Superior temporal gyrus (tissue), 1 donor: ENCODE data around the gene C3orf49.
A peak's percentile ranks its signal among the peaks of the same experiment; 100 is the strongest.

Source experiments
- DNase-seq: peaks from one replicate; pipeline ENCODE4 v3.0.0-alpha.2; 2016; ENCODE audit errors: extremely low spot score

C3orf49 gene, protein sequence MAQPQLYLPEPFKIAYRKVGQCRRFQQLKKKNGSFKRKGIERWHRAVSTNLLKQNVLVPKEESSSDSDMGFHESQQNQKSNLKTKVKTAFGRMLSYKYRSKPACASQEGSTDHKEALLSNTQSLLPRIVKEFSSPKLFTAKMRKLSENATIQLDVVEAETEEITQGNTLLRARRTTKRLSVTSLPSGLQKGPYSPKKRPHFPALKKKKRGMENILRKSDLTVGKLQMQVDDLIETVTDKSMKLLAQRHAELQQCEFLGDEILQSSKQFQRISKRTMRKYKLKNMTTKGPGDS

DNA sequence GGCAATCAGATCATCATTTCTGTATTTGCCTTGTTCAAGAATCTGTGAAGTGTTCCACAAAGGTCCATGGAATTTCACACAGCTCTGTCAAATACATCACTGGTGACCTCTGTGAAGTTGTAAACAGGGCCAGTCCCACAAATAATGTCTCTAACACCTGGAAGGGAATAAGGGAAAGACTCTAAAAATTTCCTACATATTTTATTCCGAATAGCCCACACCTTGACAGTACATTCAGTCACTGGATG, at the start of gene C3orf49:
Gene C3orf49, plus strand, starts transcription at position 149 of the 248 bp plus-strand sequence. CDS start 173 bp downstream, outside the sequence.
- DNase-seq, result no peak

DNA sequence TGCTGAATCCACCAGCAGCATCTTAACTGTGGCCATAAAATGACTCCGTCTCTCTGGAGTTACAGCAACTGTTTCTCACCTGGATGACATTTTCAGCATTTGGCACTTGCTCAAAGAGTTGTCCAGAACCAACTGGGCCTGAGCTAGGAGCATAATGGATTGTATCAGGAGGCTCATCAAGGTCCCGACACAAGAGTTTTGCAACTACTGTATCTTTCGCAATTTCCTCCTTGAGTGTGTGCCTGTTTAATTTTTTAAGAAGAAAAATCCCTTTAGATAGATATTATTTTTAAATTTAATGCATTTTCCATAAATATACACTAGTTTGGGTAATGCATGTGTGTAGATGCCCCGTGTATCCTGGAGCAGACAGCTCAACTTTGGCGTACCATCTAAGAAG, 44.3 kb upstream of the C3orf49 start:
- no peak for DNase-seq

DNA sequence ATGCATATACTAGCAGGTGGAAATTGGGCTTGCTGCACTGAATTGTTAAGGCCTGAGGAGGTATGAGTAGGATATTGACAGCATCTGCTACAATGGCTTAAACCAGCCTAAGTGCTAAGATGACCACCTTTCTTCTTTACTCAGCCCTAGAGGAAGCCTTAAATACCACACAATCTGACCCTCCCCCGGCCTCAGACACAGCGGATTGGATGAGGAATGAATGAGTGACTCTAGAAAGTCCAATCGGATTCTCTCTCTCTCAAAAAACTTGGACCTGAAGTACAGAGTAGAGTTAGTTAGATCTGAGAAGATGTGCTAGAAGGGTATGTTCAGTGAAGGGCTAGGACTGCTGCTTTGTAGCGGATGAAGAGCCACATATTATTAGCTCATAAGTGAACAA, 39.9 kb upstream of the C3orf49 start:
- DNase-seq, result no peak

DNA sequence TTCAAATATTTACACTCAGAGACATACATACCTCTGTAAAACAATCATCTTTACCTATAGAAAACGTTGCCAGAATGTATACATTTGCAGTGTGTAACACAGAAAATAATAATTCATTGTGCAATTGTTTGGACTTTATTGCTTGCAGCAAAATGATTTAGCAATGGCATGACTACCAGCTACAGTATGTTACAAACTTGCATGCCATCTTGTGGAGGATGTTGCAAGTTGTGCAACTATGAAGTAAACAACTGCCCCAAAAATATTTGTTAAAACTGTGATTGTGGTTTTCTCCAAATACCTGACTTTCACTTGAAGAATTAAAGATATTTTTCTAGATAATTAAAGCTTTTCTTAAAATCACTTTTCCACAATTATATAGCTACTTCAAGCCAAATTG, 27.1 kb upstream of the C3orf49 start:
- peak; percentile 48 for DNase-seq

DNA sequence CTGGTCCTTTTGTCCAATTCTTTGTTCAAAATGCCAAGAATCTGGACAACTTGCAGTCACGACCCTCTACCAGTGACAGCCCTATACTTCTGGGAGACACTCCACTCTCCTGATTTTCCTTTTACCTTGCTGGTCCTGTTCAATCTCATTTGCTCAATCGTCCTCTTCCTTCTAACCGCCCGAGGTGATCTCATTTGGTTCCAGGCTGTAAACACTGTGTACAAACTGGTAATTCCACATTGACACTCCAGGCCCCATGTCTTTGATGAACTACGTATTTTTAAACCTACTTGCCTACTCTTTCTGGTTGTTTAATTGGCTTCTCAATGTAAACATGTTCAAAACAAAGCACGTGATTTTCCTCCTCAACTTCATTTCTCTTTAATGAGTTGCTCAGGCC, 23.7 kb upstream of the C3orf49 start:
- no peak for DNase-seq

DNA sequence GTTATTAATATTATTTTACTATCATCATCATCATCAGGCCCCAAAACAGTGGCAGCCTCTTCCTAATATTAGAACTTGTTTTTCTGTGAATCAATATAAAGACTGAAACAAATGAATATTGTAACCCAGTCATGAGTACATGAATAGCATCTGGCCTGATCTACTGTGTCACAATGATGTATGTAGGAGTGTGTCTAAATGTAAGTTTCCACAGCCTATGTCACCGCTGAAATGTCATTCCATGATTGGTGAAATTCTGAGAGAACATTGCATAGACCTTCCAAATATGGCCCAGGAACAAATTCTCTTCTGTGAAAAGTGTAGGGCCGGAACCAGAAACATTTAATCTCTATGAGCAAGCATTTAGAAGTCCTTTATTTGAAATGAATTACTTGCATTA, 20.6 kb upstream of the C3orf49 start:
- no peak for DNase-seq

DNA sequence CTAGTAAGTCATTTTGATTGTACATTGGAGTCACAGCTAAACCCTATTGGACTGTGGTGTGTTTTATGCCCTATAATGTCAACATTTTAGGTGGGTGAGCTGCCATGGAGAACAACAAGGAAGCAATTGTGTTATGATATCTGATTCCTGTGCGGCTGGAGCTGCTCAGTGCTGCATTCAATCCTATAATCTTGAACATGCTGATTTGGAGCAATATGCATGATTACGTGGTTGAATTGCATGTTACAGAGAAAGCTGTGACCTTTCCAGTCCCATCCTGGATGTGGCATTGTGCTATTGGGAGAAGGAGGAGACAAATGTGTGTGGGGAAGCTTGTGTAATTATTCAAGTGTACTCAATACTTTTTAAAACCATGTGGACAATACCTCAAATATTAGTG, 20.1 kb upstream of the C3orf49 start:
- DNase-seq, result no peak

DNA sequence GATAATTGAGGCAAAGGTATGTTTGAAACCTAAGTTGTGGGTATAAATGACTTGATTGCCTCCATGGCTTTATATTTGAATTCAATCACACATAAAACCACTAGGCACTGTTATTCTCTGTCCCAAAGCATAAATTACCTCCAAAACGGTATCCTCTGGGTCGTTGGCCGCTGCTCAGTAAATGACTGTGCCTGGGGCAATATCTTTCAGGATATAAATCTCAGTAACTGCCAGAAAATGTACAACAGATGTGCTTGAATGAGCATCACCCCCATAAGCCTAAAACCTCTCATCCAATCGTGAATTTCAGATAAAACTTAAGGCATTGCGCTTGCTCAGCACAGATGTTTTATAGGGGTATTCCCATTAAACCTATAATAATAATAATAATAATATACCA, 19.0 kb upstream of the C3orf49 start:
- DNase-seq, result no peak

DNA sequence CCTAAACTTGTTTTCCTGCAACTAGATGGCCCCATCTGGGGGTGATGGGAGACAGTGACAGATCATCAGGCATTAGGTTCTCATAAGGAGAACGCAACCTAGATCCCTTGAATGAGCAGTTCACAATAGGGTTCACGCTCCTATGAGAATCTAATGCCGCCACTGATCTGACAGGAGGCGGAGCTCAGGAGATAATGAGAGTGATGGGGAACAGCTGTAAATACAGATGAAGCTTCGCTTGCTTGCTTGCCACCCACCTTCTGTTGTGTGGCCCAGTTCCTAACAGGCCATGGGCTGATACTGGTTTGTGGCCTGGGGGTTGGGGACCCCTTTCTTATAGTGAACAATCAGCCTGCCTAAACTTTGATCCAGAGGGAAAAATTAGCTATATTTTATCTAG, 15.2 kb upstream of the C3orf49 start:
- no peak for DNase-seq

DNA sequence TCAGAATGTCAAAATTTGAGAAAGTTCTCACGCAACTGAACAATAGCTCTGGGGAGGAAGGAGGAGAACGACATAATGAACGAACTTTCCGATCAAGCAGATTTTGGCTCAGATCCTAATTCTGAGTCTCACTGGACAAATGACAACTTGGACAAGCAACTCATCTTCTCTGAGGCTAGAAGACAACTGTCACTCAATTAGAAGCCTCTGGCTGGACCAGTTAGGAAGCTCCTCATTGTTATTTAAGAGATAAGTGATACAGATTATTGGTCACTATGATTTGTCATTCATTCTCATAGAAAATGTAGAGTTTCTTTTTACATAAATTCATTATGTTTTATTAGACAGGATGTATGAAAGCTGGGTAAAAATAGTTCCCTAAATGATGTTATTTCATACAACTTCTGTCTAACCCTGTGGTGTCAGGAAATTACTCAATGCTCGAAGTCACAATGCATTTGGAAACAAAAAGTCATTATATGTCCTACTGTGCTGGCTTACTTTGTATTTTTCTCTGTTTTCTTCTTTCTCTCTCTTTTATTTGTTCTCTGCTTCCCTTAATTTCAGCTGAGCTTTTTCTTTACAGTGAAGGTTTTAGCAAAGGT, 11.0 kb upstream of the C3orf49 start:
- no peak for DNase-seq

DNA sequence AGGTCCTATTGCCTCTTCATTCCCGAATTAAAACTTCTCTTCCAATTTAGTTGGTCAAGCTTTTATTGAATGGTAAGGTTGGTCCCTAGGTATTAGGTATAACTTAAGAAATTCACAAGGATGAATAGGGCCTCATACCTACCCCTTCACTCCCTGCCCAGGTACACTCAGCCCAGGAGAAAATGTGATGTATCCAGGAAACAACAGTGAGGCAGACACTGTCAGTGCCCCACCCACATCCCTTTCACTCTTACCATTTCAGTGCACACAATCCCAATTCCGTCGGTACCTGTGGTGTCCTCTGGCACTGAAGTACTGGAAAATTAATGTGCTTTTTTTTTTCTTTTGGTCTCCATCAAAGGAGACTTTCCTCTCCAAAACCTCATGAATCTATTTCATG, 10.5 kb upstream of the C3orf49 start:
- no peak for DNase-seq

DNA sequence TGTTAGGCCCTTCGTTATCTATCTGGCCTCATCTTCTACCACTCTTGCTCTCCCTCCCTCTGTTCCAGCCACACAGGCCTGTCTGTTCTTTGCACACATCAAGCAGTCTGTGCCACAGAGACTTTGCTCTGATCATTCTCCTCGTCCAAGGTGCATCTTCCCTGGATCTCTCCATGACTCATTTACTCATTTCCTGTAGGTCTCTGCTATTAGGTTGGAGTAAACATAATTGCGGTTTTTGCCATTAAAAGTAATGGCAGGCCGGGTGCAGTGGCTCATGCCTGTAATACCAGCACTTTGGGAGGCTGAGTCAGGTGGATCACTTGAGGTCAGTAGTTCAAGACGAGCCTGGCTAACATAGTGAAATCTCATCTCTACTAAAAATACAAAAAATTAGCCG, 9.5 kb upstream of the C3orf49 start:
- DNase-seq, result no peak

DNA sequence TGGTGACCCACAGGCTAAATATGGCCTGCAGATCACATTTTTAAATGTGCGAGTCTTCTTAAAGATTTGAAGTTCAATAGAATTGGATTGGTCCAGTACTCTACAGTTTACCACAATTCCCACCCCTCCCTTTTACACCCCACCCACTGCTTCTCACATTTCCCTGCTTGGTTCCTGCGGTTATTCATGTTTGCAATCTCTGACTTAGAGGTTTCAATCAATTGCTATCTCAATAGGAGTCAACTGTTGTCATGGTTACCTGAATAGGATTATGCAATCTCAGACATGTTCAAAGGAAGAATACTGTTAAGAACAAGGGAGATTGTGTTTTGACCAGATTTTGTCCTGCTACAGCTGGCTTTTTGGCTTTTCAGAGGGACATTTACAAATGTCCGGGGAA, 4.9 kb upstream of the C3orf49 start:
- no peak for DNase-seq

DNA sequence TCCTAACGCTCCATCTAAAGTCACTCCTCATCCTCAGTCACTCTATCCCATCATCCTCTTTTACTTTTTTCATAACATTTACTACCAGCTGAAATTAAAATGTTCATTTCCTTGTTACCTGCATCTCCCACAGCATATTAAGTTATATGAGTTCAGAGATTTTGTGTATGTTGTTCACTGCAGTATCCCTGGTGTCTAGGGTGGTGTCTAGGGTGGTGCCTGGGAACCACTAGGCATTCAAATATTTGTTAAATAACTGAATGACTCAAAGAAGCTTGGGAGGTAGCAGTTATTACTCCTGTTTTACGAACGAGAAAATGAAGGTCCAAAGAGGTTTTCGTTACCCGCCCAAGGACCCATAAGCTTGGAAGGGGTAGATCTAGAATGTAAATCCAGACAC, 1.9 kb upstream of the C3orf49 start:
- no peak for DNase-seq

DNA sequence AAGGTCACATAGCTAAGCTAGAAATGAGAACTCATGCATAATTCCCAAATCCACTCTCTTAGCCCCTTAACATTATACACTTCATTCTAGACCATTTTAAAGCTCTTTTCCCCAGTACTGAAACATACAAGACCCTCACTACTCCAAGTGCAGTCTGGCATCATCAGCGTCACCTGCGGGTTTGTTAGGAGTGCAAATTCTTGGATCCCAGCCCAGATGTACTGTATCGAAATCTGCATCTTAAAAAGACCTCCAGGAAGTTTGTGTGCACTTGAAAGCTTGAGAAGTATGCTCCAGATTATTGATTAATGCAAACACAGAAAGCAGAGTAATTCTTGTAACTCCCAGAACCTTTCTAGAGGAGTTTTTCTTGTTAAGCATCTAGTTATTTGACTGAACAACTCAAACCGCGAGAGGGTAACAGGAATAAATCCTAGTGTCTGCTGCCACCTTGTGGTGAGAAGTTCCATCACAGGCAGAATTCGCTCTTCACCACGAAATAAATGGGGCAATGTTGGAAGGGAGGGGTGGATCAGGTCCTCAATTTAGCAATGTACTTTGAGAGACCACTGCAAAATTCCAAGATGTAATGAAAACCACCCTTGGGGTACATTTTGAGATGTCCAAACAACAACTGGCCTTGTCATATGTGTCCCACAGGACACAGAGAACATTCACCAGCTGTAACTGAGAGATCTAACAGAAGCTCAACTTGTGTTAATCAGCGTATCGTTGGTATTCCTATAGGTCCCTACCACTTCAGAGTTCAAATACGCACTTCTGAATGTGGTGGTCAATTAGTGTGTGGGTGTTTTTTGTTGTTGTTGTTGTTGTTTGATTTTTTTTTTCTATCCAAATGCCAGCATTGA, 583 bp upstream of the C3orf49 start:
- DNase-seq, result peak; percentile 96

DNA sequence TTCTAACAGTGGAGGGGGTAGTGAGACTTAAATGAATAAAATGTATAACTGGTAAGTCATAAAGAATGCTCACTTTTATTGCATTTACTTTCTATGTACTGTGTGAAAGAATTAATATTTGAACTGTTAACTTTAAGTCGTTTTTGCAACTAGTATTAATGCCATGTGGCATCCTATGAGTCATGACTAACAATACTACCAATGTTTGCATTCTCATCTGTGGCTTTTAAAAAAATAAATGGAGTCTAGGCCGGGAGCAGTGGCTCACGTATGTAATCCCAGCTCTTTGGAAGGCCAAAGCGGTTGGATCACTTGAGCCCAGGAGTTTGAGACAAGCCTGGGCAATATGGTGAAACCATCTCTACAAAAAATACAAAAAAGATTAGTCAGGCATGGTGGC, 5.2 kb downstream of the C3orf49 start:
- DNase-seq, result no peak

DNA sequence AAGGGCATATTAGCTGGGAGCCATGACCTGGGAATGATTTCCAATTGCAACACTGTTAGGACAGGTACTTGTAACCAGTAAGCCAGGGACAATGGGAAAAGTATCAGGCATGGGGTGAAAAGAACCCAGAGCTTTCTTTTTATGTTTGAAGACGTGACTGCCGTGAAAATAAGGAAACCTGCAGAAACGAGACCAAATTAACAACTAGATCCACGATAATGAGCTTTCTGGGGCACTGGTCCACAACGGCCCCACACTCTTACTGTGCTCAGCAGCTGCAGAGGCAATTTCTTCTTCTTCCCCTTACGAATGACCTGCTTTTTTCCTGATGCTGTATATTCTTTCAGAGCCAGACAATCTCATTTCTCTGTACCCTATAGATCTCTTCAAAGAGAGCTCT, 11.4 kb downstream of the C3orf49 start:
- no peak for DNase-seq

DNA sequence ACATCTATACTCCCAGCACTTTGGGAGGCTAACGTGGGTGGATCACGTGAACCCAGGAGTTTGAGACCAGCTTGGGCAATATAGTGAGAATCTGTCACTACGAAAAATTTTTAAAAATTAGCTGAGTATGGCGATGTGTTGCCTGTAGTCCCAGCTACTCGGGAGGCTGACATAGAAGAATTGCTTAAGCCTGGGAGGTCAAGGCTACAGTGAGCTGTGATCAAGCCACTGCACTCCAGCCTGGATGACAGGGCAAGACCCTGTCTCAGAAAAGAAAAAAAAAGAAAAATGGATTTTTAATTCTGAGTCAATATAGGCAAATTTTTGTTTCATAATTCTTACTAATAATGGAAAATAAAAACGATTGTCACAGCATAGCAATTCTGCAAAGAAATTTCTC, 13.3 kb downstream of the C3orf49 start:
- DNase-seq, result no peak

DNA sequence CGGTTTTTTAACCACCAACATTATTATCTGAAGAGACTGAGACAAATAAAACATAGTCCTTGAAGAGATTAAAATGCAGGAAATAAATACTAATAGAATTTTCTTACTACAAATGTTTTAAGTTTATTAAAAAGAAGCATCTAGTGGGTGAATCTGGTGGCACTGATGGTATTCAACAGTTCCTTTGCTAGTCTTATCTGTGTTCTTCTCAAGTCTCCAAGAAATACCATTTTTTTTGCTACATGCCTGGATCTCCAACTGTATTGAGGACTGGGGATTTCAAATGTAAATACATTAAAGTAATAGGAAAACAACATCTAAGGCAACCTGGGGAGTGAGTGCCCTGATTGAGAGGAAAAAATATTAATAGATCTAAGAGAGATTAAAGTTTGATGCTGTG, 22.6 kb downstream of the C3orf49 start:
- no peak for DNase-seq

DNA sequence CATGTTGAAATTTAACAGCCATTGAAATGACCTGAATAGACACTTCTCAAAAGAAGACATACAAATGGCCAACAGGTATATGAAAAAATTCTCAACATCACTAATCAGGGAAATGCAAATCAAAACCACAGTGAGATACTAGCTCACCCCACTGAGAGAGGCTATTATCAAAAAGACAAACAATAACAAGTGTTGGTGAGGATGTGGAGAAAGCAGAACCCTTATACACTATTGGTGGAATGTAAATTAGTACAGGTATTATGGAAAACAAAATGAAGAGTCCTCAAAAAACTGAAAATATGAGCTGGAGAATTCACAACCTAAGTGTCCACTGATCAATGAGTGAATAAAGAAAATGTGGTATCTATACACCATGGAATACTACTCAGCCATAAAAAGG, 23.0 kb downstream of the C3orf49 start:
- DNase-seq, result no peak

DNA sequence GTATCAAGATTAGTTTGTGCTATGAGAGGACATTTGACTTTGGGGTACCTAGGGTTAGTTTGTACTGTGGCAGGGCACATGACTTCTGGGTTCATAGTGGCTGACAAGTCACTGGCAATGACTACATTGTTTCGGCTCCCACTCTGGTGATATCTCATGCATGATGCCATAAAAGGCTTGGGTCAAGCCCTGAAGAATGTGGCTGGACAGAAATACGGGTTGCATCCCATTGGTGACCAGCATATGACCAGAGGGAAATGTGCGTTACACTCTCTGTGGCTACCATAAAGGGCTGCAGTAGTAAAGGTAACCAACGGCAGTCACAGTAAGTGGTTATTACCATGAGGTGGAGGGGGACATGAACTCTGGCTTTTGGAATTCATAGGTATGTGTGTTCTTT, 26.1 kb downstream of the C3orf49 start:
- DNase-seq, result no peak

DNA sequence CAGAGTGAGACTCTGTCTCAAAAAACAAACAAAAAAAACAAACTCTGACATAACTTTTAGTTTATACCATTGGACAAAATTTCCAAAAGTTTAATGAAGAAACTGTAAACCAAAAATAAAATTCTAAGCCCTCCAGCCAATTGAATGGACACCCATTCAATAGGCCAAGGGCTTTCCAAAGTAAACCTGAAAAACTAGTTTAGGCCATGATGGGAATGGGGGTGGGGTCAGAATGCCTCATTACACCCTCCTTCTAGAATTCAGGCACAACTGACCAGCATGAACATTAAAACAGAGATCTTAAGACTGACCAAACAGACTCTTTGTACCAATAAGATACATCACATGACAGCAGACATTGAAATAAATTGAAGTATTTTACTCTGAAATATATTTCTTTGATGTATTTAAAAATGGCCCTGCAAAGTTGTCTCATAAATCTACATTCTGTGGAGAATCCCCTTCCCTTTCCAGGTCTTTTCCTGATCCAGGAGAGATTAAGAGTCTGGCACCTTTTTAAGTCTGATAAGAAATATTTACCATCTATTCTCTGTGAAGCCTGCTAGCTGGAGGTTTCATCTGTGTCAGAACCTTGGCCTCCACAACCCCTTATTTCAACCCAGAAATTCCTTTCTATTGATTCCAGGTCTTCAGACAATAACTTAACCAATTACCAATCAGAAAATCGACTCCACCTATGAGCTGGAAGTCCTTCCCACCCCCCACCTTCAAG, 28.8 kb downstream of the C3orf49 start:
- no peak for DNase-seq

DNA sequence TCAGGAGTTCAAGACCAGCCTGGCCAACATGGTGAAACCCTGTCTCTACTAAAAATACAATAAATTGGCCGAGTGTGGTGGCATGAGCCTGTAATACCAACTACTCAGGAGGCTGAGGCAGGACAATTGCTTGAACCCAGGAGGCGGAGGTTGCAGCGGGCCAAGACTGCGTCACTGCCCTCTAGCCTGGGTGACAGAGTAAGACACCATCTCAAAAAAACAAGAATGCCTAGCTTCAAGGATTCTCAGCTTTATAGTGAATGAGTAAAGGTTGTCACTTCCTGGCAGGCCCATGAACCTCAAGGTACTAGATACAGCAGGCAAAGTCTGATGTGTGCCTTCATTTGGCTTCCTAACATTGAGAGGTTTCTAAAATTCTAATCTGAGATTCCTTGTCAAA, 30.1 kb downstream of the C3orf49 start:
- DNase-seq, result no peak
